Measurements from ENCODE around the gene GADD45G. TPM values are rescaled to one million over a fixed set of nuclear protein-coding genes. Genes with fewer than 3 reads are reported as not detected.

The GADD45G gene
- total RNA-seq, 1 experiment from 2014 or later: 7.7 TPM

DNA sequence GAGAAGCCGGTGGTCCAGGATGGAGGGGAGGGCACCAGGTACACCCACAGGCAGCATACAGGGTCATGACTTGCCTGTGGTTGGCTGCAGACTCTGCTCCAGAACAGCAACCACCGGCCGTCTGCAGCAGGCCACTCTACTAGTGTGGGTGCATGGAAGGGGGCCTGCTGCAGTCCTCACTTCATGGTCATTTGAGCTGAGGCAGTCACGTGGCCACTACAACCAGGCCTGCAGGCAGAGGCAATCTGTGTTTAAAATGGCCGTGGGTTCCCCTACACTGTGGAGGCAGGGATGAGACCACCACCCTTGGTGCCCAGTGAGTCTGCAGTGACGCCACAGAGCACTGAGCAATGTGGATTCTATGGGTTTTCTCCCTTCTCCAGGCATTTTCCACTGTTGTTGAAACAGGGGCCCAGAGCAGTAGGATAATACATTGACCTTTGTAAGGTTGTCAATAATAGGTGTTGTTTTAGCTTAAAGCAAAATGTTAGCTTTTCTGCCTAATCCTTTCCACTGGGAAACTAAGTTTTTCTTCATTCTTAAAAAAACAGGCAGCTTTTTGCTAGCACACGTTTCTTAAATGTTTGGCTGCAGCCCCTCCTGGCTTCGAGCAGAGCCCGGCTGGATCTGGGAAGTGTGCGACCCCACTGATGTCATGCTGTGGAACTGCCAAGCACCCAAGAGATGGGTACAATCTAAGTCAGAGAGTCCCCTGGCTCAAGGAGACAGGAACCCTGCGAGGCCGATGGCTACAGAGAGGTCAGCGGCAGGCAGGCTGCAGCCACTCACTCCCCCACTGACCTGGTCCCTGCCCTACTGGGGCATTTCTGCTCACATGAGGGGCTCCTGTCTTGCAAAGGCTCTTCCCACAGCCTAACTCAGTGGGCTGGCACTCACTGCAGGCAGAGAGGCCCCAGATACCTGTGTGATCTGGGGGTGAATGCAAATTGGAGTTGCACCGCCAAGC is 21.2 kb downstream of the GADD45G start:
- no peak overlapping the region for H2BK120ac ChIP-seq (ENCODE audit: low read depth, low read length, poor library complexity, severe bottlenecking)
- Mint-ChIP-seq H3K4me1 (peaks cover 35 to 43% of the 10 kb centered on the region in 2 experiments), H3K36me3 (ENCODE audit: insufficient read depth in 1 of 3, low read depth in 3 of 3) (no peaks in the 10 kb centered on the region), H3K27ac (no peak overlapping the region; a peak in 1 of 7 replicates), H3K4me3 (no peak overlapping the region), H3K27me3 (ENCODE audit: low read depth) (peaks cover 13% of the 10 kb centered on the region), H3K9me3 (no peaks in the 10 kb centered on the region)
- no CpG with 5 or more reads among the region's 14 CpGs for WGBS (ENCODE audit: extremely low coverage, insufficient read length, low lambda C conversion rate)
- H3T11ph ChIP-seq (ENCODE audit: low read length): no peak overlapping the region
- H3K4me1 ChIP-seq (ENCODE audit: insufficient read depth, low read length): no peaks in the 10 kb centered on the region
- no peak overlapping the region for H3K9ac ChIP-seq (ENCODE audit: extremely low read depth, insufficient read length, low read length)
- no peaks in the 10 kb centered on the region for H4K20me1 ChIP-seq (ENCODE audit: control insufficient read depth, insufficient read depth, insufficient read length)
- no peaks in the 10 kb centered on the region for H3K79me2 ChIP-seq (ENCODE audit: insufficient read depth, low read length)
- H4K91ac ChIP-seq (ENCODE audit: insufficient read length, low read depth, low read length): no peak overlapping the region
- H3K27me3 ChIP-seq (ENCODE audit: insufficient read depth, low read length): no peaks in the 10 kb centered on the region
- no peak overlapping the region for H2BK20ac ChIP-seq (ENCODE audit: low read depth, low read length, poor library complexity, severe bottlenecking)
- no peak overlapping the region for H2BK12ac ChIP-seq (ENCODE audit: insufficient read length, low read depth, low read length)
- no peak overlapping the region for H4K5ac ChIP-seq (ENCODE audit: insufficient read length, low read depth, low read length)
- DNase-seq: no peak
- H2AFZ ChIP-seq (ENCODE audit: low read length): no peak overlapping the region
- H3K79me1 ChIP-seq (ENCODE audit: insufficient read depth, low read depth, low read length, poor library complexity, severe bottlenecking): no peaks in the 10 kb centered on the region
- no peak overlapping the region for H3K23ac ChIP-seq (ENCODE audit: insufficient read length, low read depth, low read length)
- H3K4me2 ChIP-seq (ENCODE audit: insufficient read depth, insufficient read length, low read length): no peak overlapping the region
- H2BK15ac ChIP-seq (ENCODE audit: low read depth, low read length): no peak overlapping the region
- no peaks in the 10 kb centered on the region for H3K23me2 ChIP-seq (ENCODE audit: insufficient read length, low read depth, low read length, poor library complexity, severe bottlenecking)
- no peak overlapping the region for H3K14ac ChIP-seq (ENCODE audit: insufficient read depth, low read length)
- no peaks in the 10 kb centered on the region for H3K9me3 ChIP-seq (ENCODE audit: control insufficient read depth, low read depth, low read length)
- TF ChIP-seq, protein P1, sequence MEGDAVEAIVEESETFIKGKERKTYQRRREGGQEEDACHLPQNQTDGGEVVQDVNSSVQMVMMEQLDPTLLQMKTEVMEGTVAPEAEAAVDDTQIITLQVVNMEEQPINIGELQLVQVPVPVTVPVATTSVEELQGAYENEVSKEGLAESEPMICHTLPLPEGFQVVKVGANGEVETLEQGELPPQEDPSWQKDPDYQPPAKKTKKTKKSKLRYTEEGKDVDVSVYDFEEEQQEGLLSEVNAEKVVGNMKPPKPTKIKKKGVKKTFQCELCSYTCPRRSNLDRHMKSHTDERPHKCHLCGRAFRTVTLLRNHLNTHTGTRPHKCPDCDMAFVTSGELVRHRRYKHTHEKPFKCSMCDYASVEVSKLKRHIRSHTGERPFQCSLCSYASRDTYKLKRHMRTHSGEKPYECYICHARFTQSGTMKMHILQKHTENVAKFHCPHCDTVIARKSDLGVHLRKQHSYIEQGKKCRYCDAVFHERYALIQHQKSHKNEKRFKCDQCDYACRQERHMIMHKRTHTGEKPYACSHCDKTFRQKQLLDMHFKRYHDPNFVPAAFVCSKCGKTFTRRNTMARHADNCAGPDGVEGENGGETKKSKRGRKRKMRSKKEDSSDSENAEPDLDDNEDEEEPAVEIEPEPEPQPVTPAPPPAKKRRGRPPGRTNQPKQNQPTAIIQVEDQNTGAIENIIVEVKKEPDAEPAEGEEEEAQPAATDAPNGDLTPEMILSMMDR (conservative IDR thresholded peaks at IDR 0.05): no peak
- no peak overlapping the region for H2BK5ac ChIP-seq (ENCODE audit: insufficient read length, low read length)
- H3K4ac ChIP-seq (ENCODE audit: low read depth, low read length): no peak overlapping the region
- H3K18ac ChIP-seq (ENCODE audit: insufficient read length, low read depth, low read length): no peak overlapping the region
- no peak overlapping the region for H3K56ac ChIP-seq (ENCODE audit: insufficient read length, low read depth, low read length)
- no peak overlapping the region for H4K8ac ChIP-seq (replicated peaks; ENCODE audit: insufficient read length, low read depth, low read length)
- H3K27ac ChIP-seq (ENCODE audit: insufficient read length, low read depth, low read length): no peak overlapping the region
- no peak overlapping the region for H2AK5ac ChIP-seq (ENCODE audit: insufficient read length, low read length)
